SH-SY5Y (cell line): ENCODE measurements around the gene CDK3.

Source experiments
- GATA2 ChIP-seq: IDR thresholded peaks from 2 replicates; pipeline ENCODE4 v1.6.1; 2011; ENCODE audit warnings: mild to moderate bottlenecking, low read depth, low read length
- GATA3 ChIP-seq: IDR thresholded peaks from 2 replicates; pipeline ENCODE4 v1.6.1; 2011; ENCODE audit warnings: low read depth, mild to moderate bottlenecking, low read length, moderate library complexity

DNA sequence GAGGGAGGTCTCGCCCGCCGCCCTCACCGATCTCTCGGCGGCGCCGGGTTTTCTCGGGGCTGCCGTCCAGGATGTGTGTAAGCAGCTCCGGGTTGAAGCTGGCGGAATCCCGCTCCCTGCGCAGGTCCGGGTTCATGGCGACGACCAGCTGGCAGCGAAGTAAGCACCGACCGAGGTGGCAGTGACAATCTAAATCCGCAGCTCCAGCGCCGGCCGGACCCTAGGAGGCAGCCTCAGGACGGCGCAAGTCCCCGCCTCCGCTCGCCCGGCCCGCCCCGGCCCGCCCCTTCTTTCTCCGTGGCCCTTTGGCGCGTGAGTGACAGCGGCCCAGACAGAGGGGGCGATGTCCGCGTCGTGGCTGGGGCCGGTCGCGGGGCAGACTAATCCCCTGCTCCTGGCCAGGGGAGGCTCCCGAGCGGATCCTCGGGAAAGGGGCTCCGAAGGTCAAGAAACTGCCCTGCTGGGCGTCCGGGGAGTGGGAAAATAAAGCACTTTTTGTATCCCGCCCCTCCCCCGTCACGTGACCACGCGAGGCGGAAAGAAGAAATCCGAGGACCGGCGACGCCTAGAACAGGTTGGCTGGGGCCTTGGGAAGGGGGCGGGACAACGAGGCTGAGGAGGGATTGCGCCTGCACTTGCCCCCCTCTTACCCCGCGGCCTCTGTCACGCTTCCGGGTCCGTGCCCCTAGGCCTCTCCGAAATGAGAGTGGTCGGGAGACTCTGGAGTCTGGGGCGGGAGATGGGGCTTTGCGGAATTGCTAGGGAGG is 21.5 kb upstream of the CDK3 start, which contains the start of the genes ACOX1 and TEN1:
- TF ChIP-seq GATA3 (no peak), GATA2 (no peak)
